ENCODE data around the gene PSMA7. TPM values are rescaled to one million over a fixed set of nuclear protein-coding genes. Genes with fewer than 3 reads are reported as not detected.

The PSMA7 gene
- total RNA-seq, 1 experiment from 2014 or later = 631 TPM

GRCh38 chr20:62174021-62174804, 31.0 kb upstream of the PSMA7 start:
- DNase-seq (ENCODE audit: low spot score) = no peak
- in situ Hi-C loops (cut with HindIII; ENCODE audit: low sequenced_read_pairs) = no loop called here

GRCh38 chr20:62172666-62173065, 29.5 kb upstream of the PSMA7 start:
- no peak for DNase-seq (ENCODE audit: low spot score)

GRCh38 chr20:62171245-62171644, 28.1 kb upstream of the PSMA7 start:
- in situ Hi-C loops (cut with HindIII; ENCODE audit: low sequenced_read_pairs) = no loop called here
- DNase-seq (ENCODE audit: low spot score) = no peak

More at GRCh38 chr20:62172666-62173065, 29.5 kb upstream of the PSMA7 start:
- in situ Hi-C loops (cut with HindIII; ENCODE audit: low sequenced_read_pairs) = no loop called here

DNA sequence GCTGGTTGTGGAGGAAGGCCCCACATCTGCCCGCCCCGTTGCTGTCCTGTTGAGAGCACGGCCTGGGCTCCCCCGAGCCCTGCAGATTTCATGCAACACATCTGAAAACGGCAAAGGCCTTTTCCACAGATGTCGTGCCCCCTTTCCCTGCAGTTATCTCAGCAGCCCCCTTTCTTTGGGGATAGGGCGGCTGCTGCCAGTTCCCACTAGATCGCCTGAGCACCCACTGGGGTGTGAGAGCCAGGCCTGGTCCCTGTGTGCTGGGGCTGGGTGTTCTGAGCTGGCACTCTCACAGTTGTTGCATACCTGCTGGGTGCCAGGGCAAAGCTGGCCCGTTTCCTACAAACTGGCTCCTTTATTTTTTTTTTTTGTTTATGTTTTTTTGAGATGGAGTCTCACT, 27.3 kb upstream of the PSMA7 start:
- no peak for DNase-seq (ENCODE audit: low spot score)
- in situ Hi-C loops (cut with HindIII; ENCODE audit: low sequenced_read_pairs) = no loop called here

GRCh38 chr20:62168890-62169435, 25.8 kb upstream of the PSMA7 start:
- DNase-seq (ENCODE audit: low spot score) = no peak

DNA sequence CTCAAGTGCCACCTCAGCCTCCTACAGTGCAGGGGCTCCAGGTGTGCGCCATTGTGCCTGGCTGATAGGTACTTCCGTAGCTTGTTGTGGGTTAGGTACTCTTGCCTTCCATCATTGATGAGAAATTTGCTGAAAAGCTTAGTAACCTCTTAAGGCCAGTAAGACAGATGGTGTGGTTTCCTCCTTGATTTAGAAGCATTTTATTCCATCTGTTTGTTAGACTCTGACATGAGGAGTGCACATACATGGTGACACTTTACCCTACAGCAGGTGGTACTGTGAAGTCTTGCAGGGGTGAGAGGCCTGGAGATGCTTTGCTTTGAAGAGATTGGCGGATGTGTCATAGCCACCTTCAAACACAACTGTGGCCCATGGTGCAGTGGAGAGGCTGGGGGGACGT, 24.9 kb upstream of the PSMA7 start:
- peak; percentile 71 for DNase-seq (ENCODE audit: low spot score)
- in situ Hi-C loops (cut with HindIII; ENCODE audit: low sequenced_read_pairs) = no loop called here

More at GRCh38 chr20:62168890-62169435, 25.8 kb upstream of the PSMA7 start:
- in situ Hi-C loops (cut with HindIII; ENCODE audit: low sequenced_read_pairs) = no loop called here

GRCh38 chr20:62167474-62167873, 24.3 kb upstream of the PSMA7 start:
- in situ Hi-C loops (cut with HindIII; ENCODE audit: low sequenced_read_pairs) = no loop called here
- DNase-seq (ENCODE audit: low spot score) = no peak

DNA sequence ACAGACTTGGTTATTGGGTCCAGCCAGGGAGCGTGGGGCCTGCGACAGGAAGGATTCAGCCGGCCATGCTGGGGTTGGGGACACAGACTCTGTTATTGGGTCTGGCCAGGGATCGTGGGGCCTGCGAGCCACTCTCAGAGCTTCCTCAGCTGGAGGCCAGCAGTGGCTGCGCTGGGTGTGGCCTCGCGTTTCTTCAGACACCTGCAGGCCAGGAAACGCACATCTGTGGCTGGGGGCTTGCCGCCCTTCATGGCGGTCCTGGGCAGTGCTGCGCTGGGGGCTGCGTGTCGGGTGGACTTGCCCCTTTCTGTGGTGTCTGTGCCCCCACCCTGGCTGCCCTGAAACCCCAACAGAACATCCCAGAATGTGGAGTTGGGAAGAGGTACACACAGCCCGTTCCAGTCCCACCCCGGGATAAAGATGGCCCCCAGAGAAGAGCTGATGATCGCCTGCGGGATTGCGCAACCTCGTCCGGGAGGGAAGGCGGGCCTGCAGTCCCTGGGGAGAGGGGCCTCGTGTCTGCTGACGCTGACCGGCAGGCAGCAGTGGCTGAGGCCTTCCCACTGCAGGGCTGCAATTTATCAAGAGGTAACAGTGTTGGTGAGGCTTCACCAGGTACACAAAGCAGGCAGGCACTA, 22.7 kb upstream of the PSMA7 start:
- no peak for DNase-seq (ENCODE audit: low spot score)
- in situ Hi-C loops (cut with HindIII; ENCODE audit: low sequenced_read_pairs) = no loop called here

GRCh38 chr20:62164879-62165761, 21.9 kb upstream of the PSMA7 start:
- in situ Hi-C loops (cut with HindIII; ENCODE audit: low sequenced_read_pairs) = no loop called here
- DNase-seq (ENCODE audit: low spot score) = no peak

GRCh38 chr20:62163986-62164762, 21.0 kb upstream of the PSMA7 start:
- in situ Hi-C loops (cut with HindIII; ENCODE audit: low sequenced_read_pairs) = no loop called here
- DNase-seq (ENCODE audit: low spot score) = no peak

GRCh38 chr20:62163485-62163865, 20.3 kb upstream of the PSMA7 start:
- DNase-seq (ENCODE audit: low spot score) = no peak
- in situ Hi-C loops (cut with HindIII; ENCODE audit: low sequenced_read_pairs) = no loop called here

- no peak for DNase-seq (ENCODE audit: low spot score)
These were observed 19.7 kb upstream of the PSMA7 start for GRCh38 chr20:62162765-62163484.

GRCh38 chr20:62161347-62161746, 18.2 kb upstream of the PSMA7 start:
- in situ Hi-C loops (cut with HindIII; ENCODE audit: low sequenced_read_pairs) = no loop called here

More at GRCh38 chr20:62162765-62163484, 19.7 kb upstream of the PSMA7 start:
- in situ Hi-C loops (cut with HindIII; ENCODE audit: low sequenced_read_pairs) = no loop called here

GRCh38 chr20:62160876-62161275, 17.7 kb upstream of the PSMA7 start:
- DNase-seq (ENCODE audit: low spot score) = no peak
- in situ Hi-C loops (cut with HindIII; ENCODE audit: low sequenced_read_pairs) = no loop called here

More at GRCh38 chr20:62161347-62161746, 18.2 kb upstream of the PSMA7 start:
- DNase-seq (ENCODE audit: low spot score) = peak; percentile 74

DNA sequence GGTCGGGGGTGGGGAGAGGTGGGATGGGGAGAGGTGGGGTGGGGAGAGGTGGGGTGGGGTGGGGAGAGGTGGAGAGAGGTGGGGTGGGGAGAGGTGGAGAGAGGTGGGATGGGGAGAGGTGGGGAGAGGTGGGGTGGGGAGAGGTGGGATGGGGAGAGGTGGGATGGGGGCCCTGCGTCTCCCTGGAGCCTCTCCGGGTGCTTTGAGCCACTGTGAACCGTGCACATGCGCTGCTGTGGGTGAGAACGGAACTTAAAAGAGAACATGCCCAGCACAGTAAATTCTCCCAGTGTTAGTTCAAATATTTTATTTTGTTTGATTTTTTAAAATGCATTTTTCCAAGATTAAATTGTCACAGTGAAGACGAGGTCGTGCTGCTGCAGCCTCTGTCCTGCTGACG, 17.1 kb upstream of the PSMA7 start:
- no peak for DNase-seq (ENCODE audit: low spot score)
- in situ Hi-C loops (cut with HindIII; ENCODE audit: low sequenced_read_pairs) = no loop called here

DNA sequence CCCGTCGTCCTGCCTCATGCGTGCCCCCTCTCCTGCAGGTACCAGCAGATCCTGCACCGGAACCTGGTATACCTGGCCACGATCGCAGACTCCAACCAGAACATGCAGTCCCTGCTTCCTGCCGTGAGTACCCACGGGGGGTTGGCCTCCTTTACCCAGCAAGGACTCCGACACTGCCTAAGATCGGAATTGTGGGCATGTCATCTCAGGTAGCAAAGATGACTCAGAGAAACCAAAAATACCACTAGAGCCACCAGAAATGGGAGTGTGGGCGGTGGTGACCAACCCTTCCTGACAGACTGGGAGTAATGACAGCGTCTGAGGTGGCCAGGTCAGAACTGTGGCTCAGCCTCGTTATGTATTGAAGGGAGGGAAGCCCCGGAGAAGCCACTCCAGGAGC, 16.6 kb upstream of the PSMA7 start:
- in situ Hi-C loops (cut with HindIII; ENCODE audit: low sequenced_read_pairs) = no loop called here
- DNase-seq (ENCODE audit: low spot score) = peak; percentile 72

DNA sequence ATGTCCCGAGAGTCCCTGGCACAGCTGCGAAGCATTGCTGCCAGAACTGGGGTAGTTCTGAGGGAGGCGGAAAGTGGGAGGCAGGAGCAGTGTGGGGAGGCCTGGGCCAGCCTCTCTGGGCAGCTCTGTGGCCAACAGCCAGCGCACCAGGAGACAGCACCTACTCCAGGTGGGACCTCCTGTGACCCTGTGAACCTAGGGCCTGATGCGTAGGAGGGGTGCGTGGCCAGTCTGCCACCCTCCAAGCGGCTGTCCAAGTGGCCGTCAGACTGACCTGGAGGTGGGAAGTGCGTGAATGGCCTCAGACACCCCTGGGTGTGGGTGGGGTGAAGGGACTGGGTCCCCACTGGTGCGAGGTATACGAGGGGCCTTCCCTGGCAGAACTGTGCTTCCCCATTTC, 15.9 kb upstream of the PSMA7 start:
- no peak for DNase-seq (ENCODE audit: low spot score)
- in situ Hi-C loops (cut with HindIII; ENCODE audit: low sequenced_read_pairs) = no loop called here

- in situ Hi-C loops (cut with HindIII; ENCODE audit: low sequenced_read_pairs) = no loop called here
- no peak for DNase-seq (ENCODE audit: low spot score)
These were observed 15.3 kb upstream of the PSMA7 start for GRCh38 chr20:62158541-62158940.

Measured in G401 (cell line).